AG09309 (cell line): Measurements from ENCODE around the gene RAMP3.
A peak's percentile ranks its signal among the peaks of the same experiment; 100 is the strongest.

Experiments used
- DNase-seq: peaks from one replicate; pipeline ENCODE4 v3.0.0-alpha.2; 2010; ENCODE audit warnings: low read depth
- H3K4me3 ChIP-seq: 2 replicates; pipeline ENCODE4 v1.5.1; 2011; ENCODE audit warnings: mild to moderate bottlenecking, low read depth, low read length, moderate library complexity; ENCODE audit not compliant: control insufficient read depth
- TF ChIP-seq, protein P1 (sequence below): IDR thresholded peaks from 2 replicates; pipeline ENCODE4 v1.5.1; 2011; ENCODE audit warnings: mild to moderate bottlenecking, low read depth, low read length, inconsistent platforms; ENCODE audit not compliant: insufficient read depth, control insufficient read depth; ENCODE audit errors: missing control alignments

RAMP3 gene

DNA sequence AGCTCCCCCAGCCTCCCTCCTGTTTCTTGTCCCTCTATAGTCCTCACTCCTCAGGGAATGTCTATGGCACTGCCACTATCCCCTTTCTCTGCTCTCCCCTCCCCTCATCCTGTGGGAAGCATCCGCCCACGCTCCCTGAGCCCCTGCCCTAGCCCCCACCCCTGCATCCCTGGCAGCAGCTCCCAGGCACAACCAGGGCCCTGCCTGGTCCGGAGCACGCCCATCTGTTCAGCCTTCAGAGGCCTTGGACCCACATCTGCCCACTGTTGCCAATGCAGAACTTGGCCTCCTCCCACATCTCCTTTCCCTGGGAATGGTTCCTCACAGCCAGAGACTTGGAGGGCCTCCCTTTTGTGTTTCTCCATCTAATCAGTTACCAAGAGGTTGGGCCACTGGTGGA lies 25.7 kb upstream of the RAMP3 start:
- H3K4me3 ChIP-seq = no peak overlapping the region
- no peak for DNase-seq
- TF ChIP-seq, protein P1, sequence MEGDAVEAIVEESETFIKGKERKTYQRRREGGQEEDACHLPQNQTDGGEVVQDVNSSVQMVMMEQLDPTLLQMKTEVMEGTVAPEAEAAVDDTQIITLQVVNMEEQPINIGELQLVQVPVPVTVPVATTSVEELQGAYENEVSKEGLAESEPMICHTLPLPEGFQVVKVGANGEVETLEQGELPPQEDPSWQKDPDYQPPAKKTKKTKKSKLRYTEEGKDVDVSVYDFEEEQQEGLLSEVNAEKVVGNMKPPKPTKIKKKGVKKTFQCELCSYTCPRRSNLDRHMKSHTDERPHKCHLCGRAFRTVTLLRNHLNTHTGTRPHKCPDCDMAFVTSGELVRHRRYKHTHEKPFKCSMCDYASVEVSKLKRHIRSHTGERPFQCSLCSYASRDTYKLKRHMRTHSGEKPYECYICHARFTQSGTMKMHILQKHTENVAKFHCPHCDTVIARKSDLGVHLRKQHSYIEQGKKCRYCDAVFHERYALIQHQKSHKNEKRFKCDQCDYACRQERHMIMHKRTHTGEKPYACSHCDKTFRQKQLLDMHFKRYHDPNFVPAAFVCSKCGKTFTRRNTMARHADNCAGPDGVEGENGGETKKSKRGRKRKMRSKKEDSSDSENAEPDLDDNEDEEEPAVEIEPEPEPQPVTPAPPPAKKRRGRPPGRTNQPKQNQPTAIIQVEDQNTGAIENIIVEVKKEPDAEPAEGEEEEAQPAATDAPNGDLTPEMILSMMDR = no peak

DNA sequence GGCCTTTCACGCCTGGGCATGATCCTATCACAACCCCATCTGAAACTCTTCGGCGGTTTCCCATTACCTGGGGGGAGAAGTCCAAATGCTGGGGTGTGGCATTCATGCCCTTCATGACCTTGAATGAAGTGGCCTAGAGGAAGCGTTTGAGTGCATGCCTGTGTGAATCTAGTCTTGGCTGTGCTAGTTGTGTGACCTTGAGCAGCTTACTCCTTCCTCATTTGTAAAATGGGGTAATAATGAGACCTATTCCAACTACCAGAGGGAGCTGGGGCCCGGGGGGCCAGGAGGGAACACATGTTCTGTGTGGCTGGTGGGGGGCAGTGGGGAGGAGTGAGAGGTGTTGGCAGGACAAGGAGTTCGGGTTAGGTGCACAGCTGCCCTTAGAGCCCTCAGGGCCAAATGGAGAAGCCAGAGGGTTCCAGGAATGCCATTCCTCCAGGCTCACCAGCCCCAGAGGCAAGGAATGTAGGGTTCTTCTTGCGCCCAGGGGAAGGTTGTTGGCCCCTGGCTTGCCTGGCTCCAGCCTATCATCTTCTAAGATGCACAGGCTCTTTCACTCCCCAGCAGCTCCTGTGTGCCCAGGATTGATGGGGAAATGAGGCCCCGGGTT lies 24.8 kb upstream of the RAMP3 start:
- no peak for DNase-seq
- no peak overlapping the region for H3K4me3 ChIP-seq
- TF ChIP-seq, protein P1 = no peak

DNA sequence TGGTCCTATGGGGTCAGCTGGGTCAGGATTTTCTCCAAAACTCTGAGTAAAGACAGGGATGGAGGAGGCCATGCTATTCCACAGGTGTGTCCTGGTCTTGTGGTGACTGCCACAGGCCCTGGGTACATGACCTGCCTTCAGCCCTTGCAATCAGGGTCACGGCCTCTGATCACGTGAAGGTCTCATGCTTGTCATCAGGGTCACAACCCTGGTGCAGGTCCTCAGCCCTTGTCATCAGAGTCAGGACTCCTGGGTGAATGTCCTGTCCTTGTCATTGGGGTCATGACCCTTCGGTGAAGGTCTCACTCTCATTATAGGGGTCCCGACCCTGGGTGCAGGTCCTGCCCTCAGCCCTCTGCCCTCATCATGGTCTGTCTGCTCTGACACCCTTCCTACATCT lies 24.2 kb upstream of the RAMP3 start:
- TF ChIP-seq, protein P1 = no peak
- DNase-seq = no peak

DNA sequence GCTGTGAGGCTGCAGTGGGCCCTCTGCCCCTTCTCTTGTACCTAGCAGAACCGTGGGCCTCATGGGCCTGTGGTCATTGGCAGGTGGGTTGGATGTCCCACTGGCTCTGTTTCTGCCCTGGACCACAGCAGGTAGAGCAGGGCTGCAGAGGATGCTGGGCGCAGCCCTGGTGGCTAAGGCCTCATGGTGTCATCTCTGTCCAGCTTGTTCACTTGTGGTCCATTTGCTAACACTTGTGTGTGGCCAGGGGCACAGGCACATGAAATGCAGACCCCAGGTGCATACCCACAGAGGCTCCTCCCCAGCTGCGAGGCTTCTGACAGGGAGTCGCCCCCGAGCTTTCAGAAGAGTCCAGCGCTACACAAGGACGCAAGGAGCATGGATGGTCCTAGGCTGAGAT lies 23.7 kb upstream of the RAMP3 start:
- TF ChIP-seq, protein P1 = no peak
- H3K4me3 ChIP-seq = no peak overlapping the region
- DNase-seq = no peak

More for the DNA sequence above, 24.2 kb upstream of the RAMP3 start:
- no peak overlapping the region for H3K4me3 ChIP-seq

DNA sequence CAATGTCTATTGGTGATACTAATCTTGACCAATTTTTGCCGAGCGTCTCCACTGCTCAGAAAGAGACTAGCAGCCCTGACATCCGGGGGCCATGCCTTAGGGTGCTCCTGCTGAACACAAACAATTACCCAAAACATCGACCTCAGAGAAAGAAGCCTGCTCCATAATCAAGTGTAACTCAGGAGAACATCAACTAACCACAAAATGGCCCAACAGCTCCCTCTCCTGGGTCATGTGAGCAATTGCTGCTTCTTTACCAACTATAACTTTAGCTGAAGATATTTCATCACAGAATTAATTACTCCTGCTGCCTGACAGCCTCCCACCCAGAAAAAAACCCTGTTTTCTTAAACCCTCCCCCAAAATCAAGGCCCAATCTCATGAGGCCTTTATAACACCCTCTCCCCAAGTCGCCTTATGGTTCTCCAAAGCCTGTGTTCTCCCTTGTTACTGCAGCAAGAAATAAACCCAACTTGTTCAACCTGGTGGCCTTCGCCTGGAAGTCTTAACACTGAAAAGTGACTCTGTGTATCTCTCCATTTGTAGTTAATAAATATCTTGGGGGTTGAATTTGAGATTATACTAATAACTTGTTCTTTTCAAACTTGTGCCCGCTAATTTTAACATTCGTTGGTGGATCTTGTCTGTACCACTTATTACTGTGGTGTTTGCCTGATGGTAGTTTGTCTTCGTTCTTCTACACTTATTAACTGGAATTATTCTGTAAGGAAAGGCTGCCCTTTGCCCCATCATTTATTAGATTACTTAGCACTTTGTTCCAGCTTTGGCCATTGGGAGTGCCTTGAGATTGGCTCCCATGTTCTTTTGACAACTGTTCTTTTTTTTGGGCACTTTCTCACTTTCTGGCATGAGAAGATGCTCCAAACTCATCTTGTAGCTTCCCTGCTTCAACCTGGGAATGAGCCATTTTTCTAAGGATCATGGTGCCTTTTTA lies 21.2 kb upstream of the RAMP3 start:
- H3K4me3 ChIP-seq = no peak overlapping the region
- peak; percentile 34 for DNase-seq
- TF ChIP-seq, protein P1 = peak; percentile 79

DNA sequence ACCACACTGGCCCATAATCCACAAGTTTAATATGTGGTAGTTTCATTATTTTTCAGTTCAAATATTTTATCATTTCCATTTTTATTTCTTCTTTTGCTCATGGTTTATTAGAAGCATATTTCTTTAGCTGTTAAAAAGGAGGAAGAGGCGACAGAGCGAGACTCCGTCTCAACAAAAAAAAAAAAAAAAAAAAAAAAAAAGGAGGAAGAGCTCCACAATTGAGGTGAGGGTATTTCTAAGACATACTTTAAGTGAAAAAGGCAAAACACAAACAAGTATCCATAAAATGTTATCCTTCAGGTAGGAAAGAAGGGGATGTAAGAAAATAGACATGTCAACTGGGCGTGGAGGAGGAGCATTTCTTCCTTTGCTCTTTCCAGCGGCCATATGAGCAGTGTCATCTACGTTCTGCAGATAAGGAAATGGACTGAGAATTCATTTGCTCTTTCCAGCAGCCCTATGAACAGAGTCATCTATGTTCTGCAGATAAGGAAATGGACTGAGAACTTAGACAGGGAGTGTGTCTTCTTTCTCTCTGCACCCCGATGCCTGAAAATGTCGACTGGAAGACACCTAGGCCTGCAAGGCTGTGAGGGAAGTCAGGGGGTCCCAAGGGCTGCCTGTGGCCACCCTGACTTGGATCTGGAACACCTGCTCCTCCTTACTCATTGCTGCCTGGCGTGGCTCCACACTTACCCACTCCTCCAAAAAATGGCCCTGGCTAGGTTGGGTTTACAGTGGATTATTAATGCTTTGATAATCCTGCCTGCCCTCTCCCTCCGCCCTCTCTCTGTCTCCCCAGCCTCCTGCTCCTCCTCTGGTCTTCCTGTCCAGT lies 18.9 kb upstream of the RAMP3 start:
- H3K4me3 ChIP-seq = no peak overlapping the region
- no peak for DNase-seq
- TF ChIP-seq, protein P1 = no peak
